GM18867 (cell line): ENCODE results near the gene RNF212.
A peak's percentile ranks its signal among the peaks of the same experiment; 100 is the strongest.
"Not testable (repeated sequence)": the region's sequence is repeated elsewhere in the genome, so short reads cannot be mapped to it uniquely, and the experiment has no call there.

Experiments
- ATAC-seq: cut with Tn5 transposase; IDR thresholded peaks from one replicate; pipeline ENCODE4 v1.9.1; 2021; ENCODE audit warnings: mild to moderate bottlenecking, moderate library complexity; ENCODE audit not compliant: unreplicated experiment

The RNF212 gene

GRCh38 chr4:1113311-1114009, at the start of gene RNF212:
Gene RNF212 (minus strand): TSS chr4:1113564. CDS start chr4:1113464, 100 bp downstream.
- no peak for ATAC-seq

GRCh38 chr4:1160351-1160750, 47.0 kb upstream of the RNF212 start:
- no peak for ATAC-seq

- no peak for ATAC-seq
Measured at GRCh38 chr4:1156069-1156468, 42.7 kb upstream of the RNF212 start.

GRCh38 chr4:1155314-1155713, 42.0 kb upstream of the RNF212 start:
- ATAC-seq = no peak

GRCh38 chr4:1154523-1155182, 41.3 kb upstream of the RNF212 start:
- ATAC-seq = no peak

- ATAC-seq = no peak
Measured at GRCh38 chr4:1154126-1154522, 40.8 kb upstream of the RNF212 start.

GRCh38 chr4:1153567-1154090, 40.3 kb upstream of the RNF212 start:
- no peak for ATAC-seq

GRCh38 chr4:1152290-1152689, 38.9 kb upstream of the RNF212 start:
- ATAC-seq = no peak

- ATAC-seq = no peak
Measured at GRCh38 chr4:1151541-1151940, 38.2 kb upstream of the RNF212 start.

GRCh38 chr4:1150875-1151274, 37.5 kb upstream of the RNF212 start:
- ATAC-seq = no peak

- no peak for ATAC-seq
Measured at GRCh38 chr4:1139860-1140259, 26.5 kb upstream of the RNF212 start.

- no peak for ATAC-seq
Measured at GRCh38 chr4:1137850-1138249, 24.5 kb upstream of the RNF212 start.

- no peak for ATAC-seq
Measured at GRCh38 chr4:1137063-1137776, 23.9 kb upstream of the RNF212 start.

GRCh38 chr4:1136048-1136447, 22.7 kb upstream of the RNF212 start:
- no peak for ATAC-seq

- ATAC-seq = no peak
Measured at GRCh38 chr4:1133033-1133432, 19.7 kb upstream of the RNF212 start.

- peak; percentile 70 for ATAC-seq
Measured at GRCh38 chr4:1130316-1131186, 17.2 kb upstream of the RNF212 start.

GRCh38 chr4:1126506-1126905, 13.1 kb upstream of the RNF212 start:
- no peak for ATAC-seq

- ATAC-seq = not testable (repeated sequence)
Measured at GRCh38 chr4:1125466-1125865, 12.1 kb upstream of the RNF212 start.

GRCh38 chr4:1124818-1125217, 11.5 kb upstream of the RNF212 start:
- ATAC-seq = no peak

GRCh38 chr4:1122505-1122904, 9.1 kb upstream of the RNF212 start:
- no peak for ATAC-seq

- ATAC-seq = no peak
Measured at GRCh38 chr4:1116838-1117237, 3.5 kb upstream of the RNF212 start.
